Endothelial cell of umbilical vein (primary cell): ENCODE measurements around the gene XXYLT1. TPM values are rescaled to one million over a fixed set of nuclear protein-coding genes. Genes with fewer than 3 reads are reported as not detected.
A peak's percentile ranks its signal among the peaks of the same experiment; 100 is the strongest.

Experiments used
- BruUV-seq: library from RNA; stranded (reverse); fragments of 400-500 nt; replicated peaks from 2 replicates; lab custom pipeline; 2021; lab: Mats Ljungman, UMichigan
- CTCF ChIA-PET: fragments of 300-600, 350-600 bp; sonication (Branson Sonifier 250); formaldehyde crosslinking; loops from one replicate; lab custom pipeline; 2021; ENCODE audit warnings: antibody characterized with exemption, inconsistent platforms; lab: Charles Lee
- POLR2A ChIA-PET: fragments of 300-600, 350-600 bp; sonication (Branson Sonifier 250); formaldehyde crosslinking; loops from one replicate; lab custom pipeline; 2021; ENCODE audit warnings: antibody characterized with exemption, inconsistent platforms; lab: Charles Lee
- DNase-seq: peaks from one replicate; pipeline ENCODE4 v3.0.0-alpha.2; 2011; ENCODE audit warnings: low read depth, low spot score
- FAIRE-seq: peaks from 2 replicates; lab custom pipeline; 2011; peaks lifted over from hg19 to GRCh38; lab: Jason Lieb, UNC
- H2AFZ ChIP-seq: 2 replicates; pipeline ENCODE4 v1.6.0; 2012; ENCODE audit warnings: low read depth, low read length, control low read depth, inconsistent platforms
- H3K27ac ChIP-seq: 2 replicates; pipeline ENCODE4 v1.5.1; 2011; ENCODE audit warnings: low read depth, mild to moderate bottlenecking, control low read depth, low read length, moderate library complexity; ENCODE audit not compliant: insufficient read depth
- H3K27me3 ChIP-seq, 2 experiments: 2 replicates each; pipeline versions ENCODE4 v1.6.0 to v1.6.1; 2011; ENCODE audit warnings: low read length in 2 of 2, mixed read lengths in 1 of 2; ENCODE audit not compliant: control insufficient read depth in 2 of 2, insufficient read depth in 2 of 2
- H3K36me3 ChIP-seq, 2 experiments: 2 replicates in 1 of 2; 3 replicates in 1 of 2; pipeline ENCODE4 v1.5.1; 2011; ENCODE audit warnings: low read length in 2 of 2, mild to moderate bottlenecking in 1 of 2, moderate library complexity in 1 of 2; ENCODE audit not compliant: control insufficient read depth in 2 of 2, insufficient read depth in 2 of 2; ENCODE audit errors: extremely low read depth in 1 of 2
- H3K4me1 ChIP-seq: 3 replicates; pipeline ENCODE4 v1.5.1; 2011; ENCODE audit warnings: mild to moderate bottlenecking, low read length; ENCODE audit not compliant: control insufficient read depth, insufficient read depth; ENCODE audit errors: extremely low read depth
- H3K4me2 ChIP-seq: 2 replicates; pipeline ENCODE4 v1.6.1; 2011; ENCODE audit warnings: low read length, control low read depth, mixed read lengths; ENCODE audit not compliant: insufficient read depth
- H3K4me3 ChIP-seq, 3 experiments: fragments of 200-600 bp in 1 of 3; sonication (generic), shearing (Covaris generic) in 1 of 3; replicated peaks in 1 of 3; 2 replicates each; pipeline ENCODE4 v1.5.1; 2011 to 2016; ENCODE audit warnings: control low read depth in 3 of 3, low read length in 3 of 3, mild to moderate bottlenecking in 2 of 3, inconsistent platforms in 1 of 3, low read depth in 1 of 3, moderate library complexity in 1 of 3; ENCODE audit not compliant: insufficient read depth in 1 of 3
- H3K79me2 ChIP-seq: 2 replicates; pipeline ENCODE4 v1.6.0; 2012; ENCODE audit warnings: low read length, inconsistent platforms; ENCODE audit not compliant: control insufficient read depth, insufficient read depth
- H3K9ac ChIP-seq: replicated peaks from 2 replicates; pipeline ENCODE3; 2011; ENCODE audit warnings: low read length, control low read depth; ENCODE audit not compliant: insufficient read depth; ENCODE audit errors: extremely low read depth
- H3K9me1 ChIP-seq: replicated peaks from 3 replicates; pipeline ENCODE4 v1.6.0; 2011; ENCODE audit warnings: mild to moderate bottlenecking, low read length; ENCODE audit not compliant: control insufficient read depth, insufficient read depth; ENCODE audit errors: extremely low read depth
- H3K9me3 ChIP-seq: replicated peaks from 2 replicates; pipeline ENCODE4 v1.5.1; 2012; ENCODE audit warnings: low read length, inconsistent platforms; ENCODE audit not compliant: control insufficient read depth, insufficient read depth
- H4K20me1 ChIP-seq: replicated peaks from 2 replicates; pipeline ENCODE3; 2011; ENCODE audit warnings: mild to moderate bottlenecking, low read length; ENCODE audit not compliant: control insufficient read depth, insufficient read depth; ENCODE audit errors: extremely low read depth
- EZH2 ChIP-seq: IDR thresholded peaks from 2 replicates; pipeline ENCODE4 v1.6.1; 2012; ENCODE audit warnings: borderline replicate concordance, low read depth, mild to moderate bottlenecking, moderate library complexity, low read length, inconsistent platforms; ENCODE audit not compliant: severe bottlenecking
- FOS ChIP-seq: IDR thresholded peaks from 2 replicates; pipeline ENCODE4 v1.6.1; 2011; ENCODE audit warnings: mild to moderate bottlenecking, low read length, moderate library complexity, borderline replicate concordance; ENCODE audit not compliant: insufficient read depth
- GATA2 ChIP-seq: IDR thresholded peaks from 2 replicates; pipeline ENCODE4 v1.7.0; 2011; ENCODE audit warnings: low read depth, mild to moderate bottlenecking, moderate library complexity, mixed read lengths, low read length; ENCODE audit not compliant: insufficient read length, insufficient read depth
- JUN ChIP-seq: IDR thresholded peaks from 2 replicates; pipeline ENCODE4 v1.6.1; 2011; ENCODE audit warnings: borderline replicate concordance, low read depth; ENCODE audit not compliant: insufficient read length, insufficient read depth
- MAX ChIP-seq: IDR thresholded peaks from 2 replicates; pipeline ENCODE4 v1.6.1; 2011; ENCODE audit not compliant: insufficient read depth, insufficient read length
- MYC ChIP-seq: IDR thresholded peaks from one replicate; pipeline ENCODE4 v1.6.1; 2011; ENCODE audit warnings: mild to moderate bottlenecking, low read depth, low read length
- POLR2A ChIP-seq: IDR thresholded peaks from 2 replicates; pipeline ENCODE4 v1.6.1; 2012; ENCODE audit warnings: low read depth, mild to moderate bottlenecking, control low read depth, low read length
- dilution Hi-C: fragments of 300-500 bp; cut with MboI; formaldehyde crosslinking; loops from one replicate; pipeline ENCODE4 v1.15.0; 2019; ENCODE audit warnings: low sequenced_read_pairs; ENCODE audit not compliant: extremely low pct_ligation_motif_present
- intact Hi-C: fragments of 100-400 bp; cut with micrococcal nuclease; formaldehyde crosslinking; loops from one replicate; pipeline ENCODE4 v1.10.0; 2022
- polyA plus RNA-seq, 4 experiments: library from polyadenylated mRNA; depleted of rRNA in 3 of 4; stranded (reverse) in 3 of 4; unstranded in 1 of 4; fragments of >200 nt; gene quantifications; 2 replicates each; pipeline versions ENCODE4 v1.2.1 to v1.2.3, GENCODE V29; 2011 to 2012; ENCODE audit warnings: missing spikeins in 1 of 4
- total RNA-seq: library from RNA; stranded (reverse); gene quantifications from 2 replicates; pipeline ENCODE4 v1.2.3, GENCODE V29; 2021

XXYLT1 gene
- total and polyA plus RNA-seq, 2 donors (not counting 3 experiments of a cell fraction or from before 2014, with no cell fraction given) = 54.4 to 78.1 TPM

GRCh38 chr3:195105841-195106417, 165.0 kb downstream of the XXYLT1 start:
- Histone ChIP-seq H3K27ac (peak overlapping the region; percentile 96), H3K9me3 (no peaks in the 10 kb centered on the region), H3K9ac (peak overlapping the region; percentile 28), H2AFZ (peak overlapping the region; percentile 32), H3K4me3 (no peak overlapping the region), H4K20me1 (no peaks in the 10 kb centered on the region), H3K79me2 (no peaks in the 10 kb centered on the region), H3K9me1 (no peaks in the 10 kb centered on the region), H3K4me1 (peaks cover 50% of the 10 kb centered on the region), H3K4me2 (peak overlapping the region; percentile 23), H3K27me3 (no peaks in the 10 kb centered on the region), H3K36me3 (peaks cover 0 to 8% of the 10 kb centered on the region in 2 experiments)
- FAIRE-seq = peak; percentile 52
- DNase-seq = peak; percentile 37
- dilution Hi-C loops = loop anchor here (25.0 kb wide), 1 partner anchor 419 kb away; the partner anchor contains the start of gene FAM43A
- CTCF ChIA-PET = interaction anchor here (0.9 to 5.5 kb wide), 11 partner anchors 12 to 423 kb away, joined by 3 to 66 read pairs (median 9); partner anchors contain the start of gene FAM43A
- POLR2A ChIA-PET = interaction anchor here (2.0 kb wide), 1 partner anchor 415 kb away, joined by 5 read pairs; no protein-coding TSS in a partner anchor
- BruUV-seq = TSS peak; percentile 21
- intact Hi-C loops = loop anchor here (1.0 kb wide), 7 partner anchors 44 to 424 kb away; no protein-coding TSS in a partner anchor
- TF ChIP-seq MYC (no peak), POLR2A (no peak), MAX (no peak)

GRCh38 chr3:195105389-195105788, 165.6 kb downstream of the XXYLT1 start:
- CTCF ChIA-PET = interaction anchor here (0.8 to 5.5 kb wide), 5 partner anchors 74 to 422 kb away, joined by 3 to 66 read pairs (median 19); partner anchors contain the start of gene FAM43A
- no peaks in the 10 kb centered on the region for H3K9me1 ChIP-seq
- H3K9me3 ChIP-seq = no peaks in the 10 kb centered on the region
- no peaks in the 10 kb centered on the region for H3K79me2 ChIP-seq
- POLR2A ChIA-PET = interaction anchor here (2.0 kb wide), 1 partner anchor 414 kb away, joined by 5 read pairs; no protein-coding TSS in a partner anchor
- FAIRE-seq (peak; percentile 74), DNase-seq (peak; percentile 29)
- H4K20me1 ChIP-seq = no peaks in the 10 kb centered on the region
- dilution Hi-C loops (loop anchor here (25.0 kb wide), 1 partner anchor 418 kb away; the partner anchor contains the start of gene FAM43A), intact Hi-C loops (no loop called here)
- no TSS peak for BruUV-seq
- no peak for TF ChIP-seq FOS
- no peak for TF ChIP-seq JUN
- no peak for TF ChIP-seq GATA2
- TF ChIP-seq MYC = no peak
- no peak for TF ChIP-seq EZH2
- H2AFZ ChIP-seq = no peak overlapping the region
- no peak overlapping the region for H3K4me2 ChIP-seq
- H3K27me3 ChIP-seq = no peaks in the 10 kb centered on the region
- peak overlapping the region; percentile 21 for H3K9ac ChIP-seq
- H3K36me3 ChIP-seq = peaks cover 0 to 6% of the 10 kb centered on the region in 2 experiments
- peak overlapping the region; percentile 96 for H3K27ac ChIP-seq
- H3K4me3 ChIP-seq = no peak overlapping the region
- peaks cover 54% of the 10 kb centered on the region for H3K4me1 ChIP-seq
